GM12801 (cell line): ENCODE measurements around the gene WDR36.

Source experiments
- TF ChIP-seq, protein P1 (sequence below): IDR thresholded peaks from one replicate; pipeline ENCODE4 v1.5.1; 2011; ENCODE audit warnings: control low read depth; ENCODE audit not compliant: insufficient read length; ENCODE audit errors: extremely low read depth

WDR36 gene

DNA sequence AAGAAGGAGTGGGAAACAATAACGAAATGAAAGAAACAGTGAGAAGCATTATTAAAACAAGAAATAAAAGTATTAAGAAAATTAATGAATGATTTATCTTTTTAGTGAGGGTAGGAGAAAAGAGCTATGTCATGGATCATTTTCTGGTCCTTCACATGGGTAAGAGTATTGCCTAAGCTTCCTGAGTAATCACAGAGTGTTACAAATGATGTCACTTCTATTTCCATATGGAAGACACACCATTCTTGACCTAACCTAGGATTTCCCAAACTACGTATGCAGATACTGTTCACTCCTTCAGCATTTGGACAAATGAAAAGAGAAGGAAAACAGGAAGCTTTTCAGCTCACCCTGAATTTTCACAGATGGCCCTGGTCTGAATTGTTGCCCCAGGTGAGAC, 23.9 kb upstream of the WDR36 start:
- TF ChIP-seq, protein P1, sequence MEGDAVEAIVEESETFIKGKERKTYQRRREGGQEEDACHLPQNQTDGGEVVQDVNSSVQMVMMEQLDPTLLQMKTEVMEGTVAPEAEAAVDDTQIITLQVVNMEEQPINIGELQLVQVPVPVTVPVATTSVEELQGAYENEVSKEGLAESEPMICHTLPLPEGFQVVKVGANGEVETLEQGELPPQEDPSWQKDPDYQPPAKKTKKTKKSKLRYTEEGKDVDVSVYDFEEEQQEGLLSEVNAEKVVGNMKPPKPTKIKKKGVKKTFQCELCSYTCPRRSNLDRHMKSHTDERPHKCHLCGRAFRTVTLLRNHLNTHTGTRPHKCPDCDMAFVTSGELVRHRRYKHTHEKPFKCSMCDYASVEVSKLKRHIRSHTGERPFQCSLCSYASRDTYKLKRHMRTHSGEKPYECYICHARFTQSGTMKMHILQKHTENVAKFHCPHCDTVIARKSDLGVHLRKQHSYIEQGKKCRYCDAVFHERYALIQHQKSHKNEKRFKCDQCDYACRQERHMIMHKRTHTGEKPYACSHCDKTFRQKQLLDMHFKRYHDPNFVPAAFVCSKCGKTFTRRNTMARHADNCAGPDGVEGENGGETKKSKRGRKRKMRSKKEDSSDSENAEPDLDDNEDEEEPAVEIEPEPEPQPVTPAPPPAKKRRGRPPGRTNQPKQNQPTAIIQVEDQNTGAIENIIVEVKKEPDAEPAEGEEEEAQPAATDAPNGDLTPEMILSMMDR, result no peak

DNA sequence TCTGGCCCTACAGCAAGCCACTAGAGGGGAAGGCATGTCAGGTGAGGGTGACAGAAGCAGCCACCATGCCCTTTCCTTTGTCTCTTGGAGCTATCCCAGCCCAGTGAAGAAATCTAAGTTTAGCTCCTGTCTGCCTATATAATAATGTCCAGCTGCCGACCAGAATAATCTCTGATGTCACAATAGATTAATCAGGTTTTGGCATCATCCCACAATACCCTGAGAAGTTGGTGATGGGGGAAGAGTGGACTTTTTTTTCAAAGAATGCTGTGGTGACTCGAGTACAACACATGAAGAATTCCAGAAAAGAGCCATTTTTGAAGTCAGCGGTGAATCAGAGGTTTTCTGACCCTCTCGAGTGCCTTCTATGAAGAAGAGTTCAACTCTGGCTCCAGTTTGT, 22.3 kb upstream of the WDR36 start:
- TF ChIP-seq, protein P1, result no peak

DNA sequence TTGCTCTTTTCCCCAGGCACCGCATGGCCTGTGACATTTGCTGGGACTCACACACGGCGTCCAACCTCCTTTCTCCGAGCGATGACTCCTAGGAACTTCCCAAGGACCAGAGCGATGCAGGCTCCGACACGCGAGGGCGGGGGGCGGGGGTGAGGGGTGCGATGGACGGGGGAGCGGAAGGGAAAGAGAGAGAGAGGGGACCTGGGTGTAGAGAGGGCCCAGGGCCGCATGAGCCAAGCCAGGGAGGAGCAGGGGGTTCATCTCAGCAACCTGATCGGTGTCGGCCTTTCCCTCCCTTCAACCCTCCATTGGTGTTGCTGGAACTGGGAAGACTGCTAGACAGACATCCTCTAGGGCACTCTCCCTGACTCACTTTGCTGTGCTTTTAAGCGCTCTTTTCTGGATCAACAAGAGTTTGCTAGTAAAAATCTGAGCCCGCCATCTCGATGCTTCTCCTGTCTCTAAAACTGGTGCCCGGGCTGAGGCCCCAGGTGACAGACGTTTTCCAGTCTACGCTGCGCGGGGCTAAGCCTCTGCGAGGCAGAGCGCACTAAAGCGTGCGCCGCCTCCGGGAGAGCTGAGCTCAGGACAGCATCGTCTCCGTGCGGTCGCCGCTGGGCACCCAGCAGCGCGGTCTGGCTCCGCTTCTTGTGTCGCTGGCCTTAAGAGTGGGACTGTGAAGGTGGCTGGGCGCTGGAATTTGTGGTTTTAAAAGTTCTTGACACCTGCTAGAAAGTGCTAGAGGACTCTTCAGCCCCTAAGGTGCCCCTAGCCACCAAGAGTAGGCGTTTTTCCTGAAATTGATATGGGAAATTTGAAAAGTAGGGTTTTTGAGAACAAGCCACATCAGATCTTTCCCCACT, 21.6 kb upstream of the WDR36 start:
- TF ChIP-seq, protein P1, result no peak

DNA sequence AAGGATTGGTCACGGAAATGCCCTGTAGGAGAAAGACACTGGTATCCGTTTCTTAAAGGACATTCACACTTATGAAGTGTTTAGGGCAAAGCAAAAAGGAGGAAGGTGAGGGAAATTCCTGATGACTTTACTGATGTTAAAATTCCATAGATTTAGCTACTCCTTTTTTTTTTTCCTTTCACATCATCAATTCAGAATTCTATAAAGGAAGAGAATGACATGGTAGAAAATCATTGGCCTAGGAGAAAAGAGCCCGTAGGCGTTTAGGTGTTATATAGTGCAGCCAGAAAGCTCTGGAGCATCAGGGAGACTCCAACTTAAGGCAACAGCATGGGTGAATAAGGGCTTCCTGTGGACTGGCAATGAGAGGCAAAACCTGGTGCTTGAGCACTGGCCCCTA, 20.7 kb upstream of the WDR36 start, which contains the start of gene TSLP:
Gene TSLP, plus strand, starts transcription at position 301 of the 400 bp plus-strand sequence. CDS start 178 bp downstream, outside the sequence.
- TF ChIP-seq, protein P1, result no peak

DNA sequence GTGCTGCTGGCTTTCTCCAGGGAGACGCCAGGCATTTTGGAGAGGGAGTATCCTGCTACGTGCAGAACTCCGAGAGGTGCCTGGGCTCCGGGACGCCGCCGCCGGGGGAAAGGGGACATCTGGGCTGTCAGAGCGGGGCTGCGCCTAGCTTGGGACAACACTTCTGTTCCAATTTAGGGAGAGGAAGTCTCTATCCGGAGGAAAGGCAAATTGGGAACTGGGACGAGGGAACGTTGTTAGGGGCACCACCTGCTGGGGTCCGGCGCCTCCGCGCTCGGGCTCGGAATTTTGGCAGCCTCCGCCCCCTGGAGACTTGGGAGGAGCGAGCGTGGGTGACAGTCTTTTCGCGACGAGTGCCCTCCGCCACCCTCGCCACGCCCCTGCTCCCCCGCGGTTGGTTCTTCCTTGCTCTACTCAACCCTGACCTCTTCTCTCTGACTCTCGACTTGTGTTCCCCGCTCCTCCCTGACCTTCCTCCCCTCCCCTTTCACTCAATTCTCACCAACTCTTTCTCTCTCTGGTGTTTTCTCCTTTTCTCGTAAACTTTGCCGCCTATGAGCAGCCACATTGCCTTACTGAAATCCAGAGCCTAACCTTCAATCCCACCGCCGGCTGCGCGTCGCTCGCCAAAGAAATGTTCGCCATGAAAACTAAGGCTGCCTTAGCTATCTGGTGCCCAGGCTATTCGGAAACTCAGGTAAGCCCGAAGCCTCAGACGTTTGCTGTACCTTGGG, 19.0 kb upstream of the WDR36 start:
- TF ChIP-seq, protein P1, result no peak

DNA sequence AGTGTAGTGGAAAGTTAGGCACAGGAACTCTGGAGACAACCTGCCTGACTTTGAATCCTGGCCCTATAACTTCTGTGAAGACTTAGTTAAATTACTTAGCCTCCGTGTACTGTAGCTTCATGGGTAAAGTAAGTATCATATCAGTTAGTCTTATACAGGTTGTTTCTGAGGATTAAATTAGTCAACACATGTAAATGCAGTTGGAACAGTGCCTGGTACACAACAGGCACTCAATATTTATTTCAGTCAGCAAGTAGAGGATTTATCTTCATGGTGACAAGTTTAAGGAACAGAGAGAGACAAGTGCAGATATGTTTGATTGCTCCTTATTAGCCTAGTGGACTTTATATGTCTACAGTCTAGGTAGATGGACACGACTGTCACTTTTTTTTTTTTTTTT, 17.9 kb upstream of the WDR36 start:
- TF ChIP-seq, protein P1, result no peak

DNA sequence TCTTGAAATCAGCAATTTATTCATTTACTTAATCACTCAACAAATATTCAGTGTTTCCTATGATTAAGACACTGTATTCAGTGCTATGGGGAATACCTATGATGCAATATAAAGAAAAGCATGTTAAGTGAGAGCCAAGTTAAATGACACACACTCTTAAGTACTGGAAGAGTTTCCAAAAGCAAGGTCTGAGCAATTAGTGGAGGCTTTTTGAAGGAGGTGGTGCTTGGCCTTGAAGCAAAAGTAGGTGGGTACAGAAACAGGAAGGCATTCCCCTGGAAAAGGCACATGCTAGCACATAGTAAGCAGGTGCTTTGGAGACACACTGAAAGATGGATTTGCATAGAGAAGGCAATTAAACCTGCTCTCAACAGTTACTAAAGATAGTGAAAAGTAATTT, 16.6 kb upstream of the WDR36 start:
- TF ChIP-seq, protein P1, result no peak
